HCT116 (cell line): ENCODE measurements around the gene TRPM3. TPM values are rescaled to one million over a fixed set of nuclear protein-coding genes. Genes with fewer than 3 reads are reported as not detected.

ENCODE experiments used
- ATAC-seq: fragments of 200-7000 bp; cut with Tn5 transposase; 2 replicates; pipeline ENCODE4 v1.9.1; 2020; ENCODE audit warnings: mild to moderate bottlenecking, moderate library complexity
- BruUV-seq: library from RNA; stranded (reverse); fragments of 400-500 nt; replicated peaks from 2 replicates; lab custom pipeline; 2021; lab: Mats Ljungman, UMichigan
- CTCF ChIA-PET: fragments of 300-600 bp; sonication (Branson Sonifier 250); formaldehyde crosslinking; loops from one replicate; lab custom pipeline; 2021; ENCODE audit warnings: antibody characterized with exemption; lab: Charles Lee
- POLR2A ChIA-PET: fragments of 300-600, 350-600 bp; sonication (Branson Sonifier 250); formaldehyde crosslinking; loops from one replicate; lab custom pipeline; 2021; ENCODE audit warnings: antibody characterized with exemption; lab: Charles Lee
- RAD21 ChIA-PET, 2 experiments: fragments of 300-600 bp; sonication (Branson Sonifier 250); formaldehyde crosslinking; loops; one replicate each; lab custom pipeline; 2023; ENCODE audit warnings: low total read pairs in 2 of 2; ENCODE audit not compliant: uncharacterized antibody in 2 of 2, unreplicated experiment in 2 of 2, low non-redundant PET in 1 of 2; lab: Charles Lee
- DNase-seq: peaks from one replicate; pipeline ENCODE4 v3.0.0-alpha.2; 2010; ENCODE audit warnings: low read depth, low spot score
- H2AFZ ChIP-seq: fragments of 200-600 bp; shearing (Covaris generic), sonication (generic); 2 replicates; pipeline ENCODE4 v1.6.1; 2017; ENCODE audit warnings: low read depth, mixed run types, mixed read lengths, antibody characterized with exemption, low read length; ENCODE audit not compliant: poor library complexity, severe bottlenecking
- H3K27ac ChIP-seq: 2 replicates; pipeline ENCODE4 v1.5.1; 2012; ENCODE audit warnings: low read depth, low read length
- H3K27me3 ChIP-seq: fragments of 200-600 bp; sonication (generic); 2 replicates; pipeline ENCODE4 v1.6.1; 2016; ENCODE audit warnings: mixed run types, low read length, mixed read lengths; ENCODE audit not compliant: insufficient read depth
- H3K36me3 ChIP-seq, 2 experiments: fragments of 200-500 bp in 1 of 2; fragments of 200-600 bp in 1 of 2; sonication (Bioruptor generic) in 1 of 2; sonication (generic) in 1 of 2; 2 replicates each; pipeline versions ENCODE4 v1.5.1 to v1.6.1; 2014 to 2016; ENCODE audit warnings: low read length in 2 of 2, inconsistent platforms in 1 of 2, mixed read lengths in 1 of 2, mixed run types in 1 of 2; ENCODE audit not compliant: insufficient read depth in 2 of 2, control insufficient read depth in 1 of 2
- H3K4me1 ChIP-seq, 2 experiments: fragments of 200-600 bp in 1 of 2; sonication (generic) in 1 of 2; 2 replicates each; pipeline versions ENCODE4 v1.5.1 to v1.6.1; 2012 to 2017; ENCODE audit warnings: low read length in 2 of 2, inconsistent platforms in 1 of 2, mild to moderate bottlenecking in 1 of 2, mixed read lengths in 1 of 2, mixed run types in 1 of 2, moderate library complexity in 1 of 2; ENCODE audit not compliant: insufficient read depth in 2 of 2, control insufficient read depth in 1 of 2
- H3K4me2 ChIP-seq: fragments of 200-600 bp; sonication (generic); 2 replicates; pipeline ENCODE4 v1.6.1; 2017; ENCODE audit warnings: mixed run types, low read length, mixed read lengths
- H3K4me3 ChIP-seq, 2 experiments: fragments of 200-600 bp in 1 of 2; sonication (generic) in 1 of 2; replicated peaks in 1 of 2; 2 replicates each; pipeline ENCODE4 v1.5.1; 2011 to 2016; ENCODE audit warnings: low read length in 2 of 2, control low read depth in 1 of 2, low read depth in 1 of 2, mild to moderate bottlenecking in 1 of 2, mixed read lengths in 1 of 2, mixed run types in 1 of 2
- H3K79me2 ChIP-seq: fragments of 200-600 bp; sonication (generic); 2 replicates; pipeline ENCODE4 v1.6.1; 2017; ENCODE audit warnings: mild to moderate bottlenecking, mixed run types, low read length, moderate library complexity, mixed read lengths; ENCODE audit not compliant: insufficient read depth
- H3K9ac ChIP-seq: fragments of 200-600 bp; sonication (generic); 2 replicates; pipeline ENCODE4 v1.6.1; 2016; ENCODE audit warnings: low read length, mixed read lengths
- H3K9me2 ChIP-seq: fragments of 200-600 bp; sonication (generic), shearing (Covaris generic); 2 replicates; pipeline ENCODE4 v1.6.1; 2017; ENCODE audit warnings: mixed run types, mild to moderate bottlenecking, moderate library complexity; ENCODE audit not compliant: insufficient read depth
- H3K9me3 ChIP-seq, 2 experiments: fragments of 200-500 bp in 1 of 2; fragments of 200-600 bp in 1 of 2; sonication (Bioruptor generic) in 1 of 2; sonication (generic) in 1 of 2; 2 replicates each; pipeline ENCODE4 v1.6.1; 2014 to 2017; ENCODE audit warnings: low read length in 2 of 2, mixed read lengths in 2 of 2, inconsistent platforms in 1 of 2, low read depth in 1 of 2, mild to moderate bottlenecking in 1 of 2, mixed run types in 1 of 2, moderate library complexity in 1 of 2; ENCODE audit not compliant: control insufficient read depth in 1 of 2, insufficient read depth in 1 of 2
- H4K20me1 ChIP-seq: fragments of 200-600 bp; sonication (generic), shearing (Covaris generic); 2 replicates; pipeline ENCODE4 v1.6.1; 2017; ENCODE audit warnings: mixed run types, mild to moderate bottlenecking, moderate library complexity; ENCODE audit not compliant: insufficient read depth
- ATF3 ChIP-seq: IDR thresholded peaks from 2 replicates; pipeline ENCODE4 v1.6.1; 2012
- CTCF ChIP-seq, 3 experiments: fragments of 200-600 bp in 1 of 3; sonication (generic) in 1 of 3; IDR thresholded peaks in 2 of 3; conservative IDR thresholded peaks in 1 of 3; 2 replicates each; pipeline ENCODE4 v1.5.1; 2012 to 2017; ENCODE audit warnings: low read depth in 2 of 3, low read length in 2 of 3, antibody characterized with exemption in 1 of 3, borderline replicate concordance in 1 of 3, control low read depth in 1 of 3, mild to moderate bottlenecking in 1 of 3, mixed read lengths in 1 of 3, mixed run types in 1 of 3, moderate library complexity in 1 of 3; ENCODE audit not compliant: insufficient read depth in 1 of 3
- EGR1 ChIP-seq: IDR thresholded peaks from 2 replicates; pipeline ENCODE4 v1.6.1; 2012; ENCODE audit warnings: low read depth
- ELF1 ChIP-seq: IDR thresholded peaks from 2 replicates; pipeline ENCODE4 v1.6.1; 2012; ENCODE audit warnings: low read depth, borderline replicate concordance
- EZH2 ChIP-seq: fragments of 200-600 bp; sonication (generic); IDR thresholded peaks from 2 replicates; pipeline ENCODE4 v1.6.1; 2017; ENCODE audit warnings: antibody characterized with exemption, mixed run types
- EZH2phosphoT487 ChIP-seq: fragments of 200-600 bp; IDR thresholded peaks from 2 replicates; pipeline ENCODE4 v1.6.1; 2018; ENCODE audit warnings: antibody characterized with exemption, borderline replicate concordance
- RAD21 ChIP-seq: IDR thresholded peaks from 2 replicates; pipeline ENCODE4 v1.6.1; 2012; ENCODE audit warnings: low read depth, mild to moderate bottlenecking
- REST ChIP-seq: IDR thresholded peaks from 2 replicates; pipeline ENCODE4 v1.6.1; 2012; ENCODE audit warnings: low read depth
- SIN3A ChIP-seq: IDR thresholded peaks from 2 replicates; pipeline ENCODE4 v1.6.1; 2012; ENCODE audit warnings: low read depth
- SP1 ChIP-seq: IDR thresholded peaks from 2 replicates; pipeline ENCODE4 v1.6.1; 2012; ENCODE audit warnings: low read depth
- ZBTB33 ChIP-seq: IDR thresholded peaks from 2 replicates; pipeline ENCODE4 v1.6.1; 2011; ENCODE audit warnings: mild to moderate bottlenecking, low read length, moderate library complexity; ENCODE audit not compliant: insufficient replicate concordance; ENCODE audit errors: extremely low read depth
- intact Hi-C: fragments of 100-400 bp; cut with micrococcal nuclease; formaldehyde crosslinking; loops from 2 replicates; pipeline ENCODE4 v1.10.0; 2022
- total RNA-seq: library from RNA; stranded (reverse); gene quantifications from one replicate; pipeline ENCODE4 v1.2.1, GENCODE V29; 2021; ENCODE audit not compliant: unreplicated experiment

The TRPM3 gene
- total RNA-seq, 1 experiment from 2014 or later, result not detected

- Histone ChIP-seq H2AFZ (no peak overlapping the region), H3K9me2 (no peaks in the 10 kb centered on the region), H3K27me3 (no peaks in the 10 kb centered on the region), H3K9ac (no peak overlapping the region), H3K27ac (no peak overlapping the region), H3K36me3 (no peaks in the 10 kb centered on the region), H3K79me2 (no peaks in the 10 kb centered on the region), H3K4me2 (no peak overlapping the region), H4K20me1 (no peaks in the 10 kb centered on the region), H3K4me3 (no peak overlapping the region), H3K4me1 (peaks cover 0 to under 1% of the 10 kb centered on the region in 2 experiments; a peak in 1 of 4 replicates), H3K9me3 (no peaks in the 10 kb centered on the region)
- no TSS peak for BruUV-seq
- RAD21 ChIA-PET, result no interaction called here
- CTCF ChIA-PET, result no interaction called here
- no peak for TF ChIP-seq ATF3
- no peak for TF ChIP-seq ELF1
- no peak for TF ChIP-seq REST
- no peak for TF ChIP-seq SP1
- no peak for TF ChIP-seq EZH2phosphoT487
- intact Hi-C loops, result no loop called here
- POLR2A ChIA-PET, result no interaction called here
- ATAC-seq (no peak), DNase-seq (no peak)
Measured at GRCh38 chr9:70494221-70494620, 627.2 kb downstream of the TRPM3 start.

- POLR2A ChIA-PET, result no interaction called here
- TF ChIP-seq ELF1 (no peak), ZBTB33 (no peak), ATF3 (no peak), EGR1 (no peak), RAD21 (no peak), CTCF (IDR thresholded peaks at IDR 0.05 in 2 of 3, conservative IDR thresholded peaks at IDR 0.05 in 1 of 3; ENCODE audit: borderline replicate concordance in 1 of 3, insufficient read depth in 1 of 3, low read depth in 2 of 3, low read length in 2 of 3) (no peak), EZH2phosphoT487 (no peak), SIN3A (no peak), EZH2 (no peak)
Measured at GRCh38 chr9:70493029-70493428, 628.4 kb downstream of the TRPM3 start.

More at GRCh38 chr9:70493029-70493428, 628.4 kb downstream of the TRPM3 start:
- Histone ChIP-seq H2AFZ (no peak overlapping the region), H3K4me3 (no peak overlapping the region), H3K9ac (no peak overlapping the region), H3K9me2 (no peaks in the 10 kb centered on the region), H3K79me2 (no peaks in the 10 kb centered on the region), H3K27me3 (no peaks in the 10 kb centered on the region), H3K4me1 (peaks cover 7 to 10% of the 10 kb centered on the region in 2 experiments), H3K4me2 (no peak overlapping the region), H3K9me3 (no peaks in the 10 kb centered on the region), H3K36me3 (no peaks in the 10 kb centered on the region), H3K27ac (no peak overlapping the region), H4K20me1 (no peaks in the 10 kb centered on the region)
- ChIA-PET RAD21 (no interaction called here), CTCF (no interaction called here)
- no peak for DNase-seq
- BruUV-seq, result no TSS peak
- ATAC-seq, result no peak
- intact Hi-C loops, result no loop called here
